Kidney epithelial cell (primary cell): ENCODE data around the gene ADORA2A. TPM values are rescaled to one million over a fixed set of nuclear protein-coding genes. Genes with fewer than 3 reads are reported as not detected.
A peak's percentile ranks its signal among the peaks of the same experiment; 100 is the strongest.

Source experiments
- DNase-seq: peaks from one replicate; pipeline ENCODE4 v3.0.0-alpha.2; 2010; ENCODE audit warnings: low read depth
- H3K27me3 ChIP-seq: 2 replicates; pipeline ENCODE4 v1.6.0; 2011; ENCODE audit warnings: low read length; ENCODE audit not compliant: control insufficient read depth, insufficient read depth
- H3K36me3 ChIP-seq: 2 replicates; pipeline ENCODE4 v1.5.1; 2011; ENCODE audit warnings: low read length; ENCODE audit not compliant: control insufficient read depth, insufficient read depth
- H3K4me3 ChIP-seq: 2 replicates; pipeline ENCODE4 v1.5.1; 2011; ENCODE audit warnings: low read depth, mild to moderate bottlenecking, control low read depth, low read length
- total RNA-seq: library from RNA; depleted of rRNA; stranded (reverse); fragments of >200 nt; gene quantifications from 2 replicates; pipeline ENCODE4 v1.2.3, GENCODE V29; 2015
- TF ChIP-seq, protein P1 (sequence below): IDR thresholded peaks from 2 replicates; pipeline ENCODE4 v1.5.1; 2011; ENCODE audit warnings: mild to moderate bottlenecking, moderate library complexity, low read length, control low read depth, inconsistent platforms; ENCODE audit not compliant: insufficient read depth, poor library complexity, severe bottlenecking

Gene ADORA2A
- total RNA-seq, 1 donor from 2014 or later, result 0.46 TPM

DNA sequence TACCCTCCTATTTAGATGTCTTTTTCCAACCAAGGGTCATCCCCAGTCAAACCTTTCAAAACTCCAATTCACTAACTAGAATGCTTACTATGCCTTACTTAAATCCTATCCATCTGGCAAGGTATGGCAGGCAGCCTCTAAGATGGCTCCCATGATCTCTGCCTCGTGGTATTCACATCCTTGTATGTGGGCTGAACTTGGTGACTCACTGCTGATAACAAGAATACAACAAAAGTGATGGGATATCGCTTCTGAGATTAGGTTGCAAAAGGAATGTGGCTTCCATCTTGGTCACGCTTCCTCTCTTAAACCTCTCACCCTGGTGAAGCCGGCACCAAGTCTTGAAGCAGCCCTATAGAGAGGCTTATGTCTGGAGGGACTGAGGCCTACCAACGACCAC lies 38.2 kb downstream of the ADORA2A start:
- Histone ChIP-seq H3K36me3 (no peaks in the 10 kb centered on the region), H3K4me3 (no peak overlapping the region), H3K27me3 (no peaks in the 10 kb centered on the region)
- peak; percentile 23 for DNase-seq
- TF ChIP-seq, protein P1, sequence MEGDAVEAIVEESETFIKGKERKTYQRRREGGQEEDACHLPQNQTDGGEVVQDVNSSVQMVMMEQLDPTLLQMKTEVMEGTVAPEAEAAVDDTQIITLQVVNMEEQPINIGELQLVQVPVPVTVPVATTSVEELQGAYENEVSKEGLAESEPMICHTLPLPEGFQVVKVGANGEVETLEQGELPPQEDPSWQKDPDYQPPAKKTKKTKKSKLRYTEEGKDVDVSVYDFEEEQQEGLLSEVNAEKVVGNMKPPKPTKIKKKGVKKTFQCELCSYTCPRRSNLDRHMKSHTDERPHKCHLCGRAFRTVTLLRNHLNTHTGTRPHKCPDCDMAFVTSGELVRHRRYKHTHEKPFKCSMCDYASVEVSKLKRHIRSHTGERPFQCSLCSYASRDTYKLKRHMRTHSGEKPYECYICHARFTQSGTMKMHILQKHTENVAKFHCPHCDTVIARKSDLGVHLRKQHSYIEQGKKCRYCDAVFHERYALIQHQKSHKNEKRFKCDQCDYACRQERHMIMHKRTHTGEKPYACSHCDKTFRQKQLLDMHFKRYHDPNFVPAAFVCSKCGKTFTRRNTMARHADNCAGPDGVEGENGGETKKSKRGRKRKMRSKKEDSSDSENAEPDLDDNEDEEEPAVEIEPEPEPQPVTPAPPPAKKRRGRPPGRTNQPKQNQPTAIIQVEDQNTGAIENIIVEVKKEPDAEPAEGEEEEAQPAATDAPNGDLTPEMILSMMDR, result no peak

DNA sequence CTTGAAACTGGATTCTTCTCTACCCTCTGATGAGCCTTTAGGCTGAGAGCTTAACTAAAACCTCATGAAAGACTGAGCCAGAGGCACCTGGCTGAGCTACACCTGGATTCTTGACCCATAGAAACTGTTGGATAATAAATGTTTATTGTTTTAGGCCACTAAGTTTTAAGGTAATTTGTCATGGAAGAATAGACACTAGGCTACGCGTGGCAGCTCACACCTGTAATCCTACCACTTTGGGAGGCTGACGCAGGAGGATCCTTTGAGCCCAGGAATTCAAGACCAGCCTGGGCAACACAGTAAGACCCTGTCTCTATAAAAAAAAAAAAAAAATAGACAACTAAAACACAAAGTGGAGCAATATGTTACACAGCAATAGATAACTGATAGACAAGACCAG lies 38.6 kb downstream of the ADORA2A start:
- TF ChIP-seq, protein P1, result no peak
- H3K27me3 ChIP-seq, result no peaks in the 10 kb centered on the region
- no peak for DNase-seq
- no peak overlapping the region for H3K4me3 ChIP-seq
- H3K36me3 ChIP-seq, result no peaks in the 10 kb centered on the region

DNA sequence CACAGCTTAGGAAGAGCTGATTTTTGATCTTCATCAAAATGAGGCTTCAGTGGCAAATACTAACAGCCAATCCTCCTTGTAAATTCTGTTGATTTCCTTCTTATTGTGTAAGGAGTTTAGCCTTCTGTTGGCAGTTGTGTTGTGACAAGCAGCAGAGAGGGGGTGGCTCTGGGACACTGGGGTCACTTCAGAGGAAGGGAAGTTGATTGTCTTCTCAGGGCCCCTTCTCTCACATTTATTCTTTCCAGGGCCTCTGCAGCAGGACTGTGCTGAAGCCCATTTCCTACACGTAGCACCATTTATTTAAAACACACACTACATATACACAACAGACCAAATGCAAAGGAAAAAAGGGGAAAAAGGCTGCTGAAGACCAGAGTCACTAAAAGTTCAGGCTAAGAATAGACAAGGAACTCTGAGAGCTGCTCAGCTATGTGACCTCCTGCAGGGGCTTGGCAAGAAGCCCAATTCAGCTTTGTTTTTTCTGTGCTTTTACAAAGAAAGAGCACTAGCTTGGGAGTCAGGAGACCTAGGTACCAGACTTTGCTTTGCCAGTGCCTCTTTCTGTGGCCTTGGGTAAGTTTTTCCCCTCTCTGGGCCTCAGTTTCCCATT lies 39.4 kb downstream of the ADORA2A start:
- H3K36me3 ChIP-seq, result no peaks in the 10 kb centered on the region
- TF ChIP-seq, protein P1, result no peak
- H3K27me3 ChIP-seq, result no peaks in the 10 kb centered on the region
- H3K4me3 ChIP-seq, result no peak overlapping the region
- DNase-seq, result peak; percentile 16

DNA sequence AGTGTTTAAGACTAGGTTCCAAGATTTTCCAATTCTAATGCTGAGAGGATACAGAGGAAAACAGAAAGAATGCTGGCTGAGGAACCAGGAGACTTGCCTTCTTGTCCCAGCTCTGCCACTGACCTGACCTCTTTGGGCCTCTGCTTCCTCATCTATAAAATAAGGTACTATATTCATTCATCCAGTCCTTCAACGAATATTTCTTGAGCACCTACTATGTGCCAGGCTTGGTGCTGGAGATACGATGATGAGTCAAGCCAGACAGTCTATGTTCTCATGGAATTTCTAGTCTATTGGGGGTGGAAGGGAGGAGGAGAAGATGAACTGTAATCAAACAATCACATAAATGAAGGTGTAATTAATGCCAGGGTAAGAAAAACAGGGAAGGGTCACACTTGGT lies 39.9 kb downstream of the ADORA2A start:
- Histone ChIP-seq H3K4me3 (no peak overlapping the region), H3K36me3 (no peaks in the 10 kb centered on the region), H3K27me3 (no peaks in the 10 kb centered on the region)
- TF ChIP-seq, protein P1, result no peak
- no peak for DNase-seq

DNA sequence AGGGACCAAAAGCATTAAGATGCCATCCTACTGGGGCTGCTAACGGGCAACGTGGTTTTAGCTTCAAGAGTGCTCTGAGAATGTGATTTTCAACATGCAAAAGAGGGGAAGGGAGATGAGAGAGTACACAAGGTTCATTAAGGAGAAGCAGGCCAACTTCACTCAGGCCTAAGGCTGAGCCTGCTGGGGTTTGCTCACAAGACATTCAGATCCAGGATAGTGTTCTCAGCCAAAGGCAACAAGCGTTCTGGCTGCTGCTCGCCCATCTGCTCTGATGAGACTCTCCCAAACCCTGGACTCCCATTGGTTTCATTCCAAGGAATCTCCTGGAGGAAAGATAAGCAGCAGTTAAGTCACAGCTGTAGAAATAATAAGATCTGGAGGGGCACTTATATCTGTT lies 44.2 kb downstream of the ADORA2A start:
- no peaks in the 10 kb centered on the region for H3K36me3 ChIP-seq
- TF ChIP-seq, protein P1, result no peak
- no peak for DNase-seq
- no peaks in the 10 kb centered on the region for H3K27me3 ChIP-seq
- H3K4me3 ChIP-seq, result no peak overlapping the region

DNA sequence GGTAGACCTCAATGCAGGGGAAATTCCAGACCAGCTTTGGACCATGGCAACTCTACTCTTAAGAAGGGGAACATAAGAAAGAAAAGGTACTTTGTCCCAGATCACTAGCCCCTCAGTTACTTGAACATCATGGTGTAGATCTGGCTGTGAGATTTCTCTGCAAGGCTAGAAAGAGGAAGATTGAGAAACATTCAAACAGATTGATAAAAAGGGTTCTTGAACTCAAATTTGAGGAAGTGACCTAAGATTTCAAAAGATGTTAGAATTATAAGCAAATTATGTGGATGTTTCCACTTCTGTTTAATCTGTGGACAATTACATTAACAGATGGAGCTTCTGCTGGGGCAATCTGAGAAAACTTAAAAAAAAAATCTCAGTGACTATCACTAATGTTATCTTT lies 45.9 kb downstream of the ADORA2A start:
- Histone ChIP-seq H3K4me3 (no peak overlapping the region), H3K27me3 (no peaks in the 10 kb centered on the region), H3K36me3 (no peaks in the 10 kb centered on the region)
- TF ChIP-seq, protein P1, result no peak
- DNase-seq, result no peak
